ENCODE measurements around the gene ALPK3.

The ALPK3 gene

GRCh38 chr15:84785053-84785452, 32.1 kb upstream of the ALPK3 start:
- no peak for DNase-seq (ENCODE audit: extremely low spot score)
- TF ChIP-seq ARNT (IDR thresholded peaks at IDR 0.05) (no peak), FOXA1 (IDR thresholded peaks at IDR 0.05) (no peak), SUZ12 (IDR thresholded peaks at IDR 0.05) (no peak), SP1 (IDR thresholded peaks at IDR 0.05) (no peak), LEF1 (IDR thresholded peaks at IDR 0.05; ENCODE audit: borderline replicate concordance) (no peak)
- POLR2A ChIA-PET: interaction anchor here (1.2 kb wide), 1 partner anchor 69 kb away, joined by 4 read pairs; the partner anchor contains the start of gene SEC11A
- CTCF ChIA-PET: no interaction called here

GRCh38 chr15:84788500-84788899, 28.7 kb upstream of the ALPK3 start:
- POLR2A ChIA-PET: no interaction called here
- TF ChIP-seq L3MBTL2 (conservative IDR thresholded peaks at IDR 0.05) (no peak), SUZ12 (IDR thresholded peaks at IDR 0.05) (no peak)
- DNase-seq (ENCODE audit: extremely low spot score): no peak
- CTCF ChIA-PET: no interaction called here

GRCh38 chr15:84789762-84790161, 27.4 kb upstream of the ALPK3 start:
- CTCF ChIA-PET: no interaction called here
- POLR2A ChIA-PET: no interaction called here
- no peak for TF ChIP-seq NFRKB (IDR thresholded peaks at IDR 0.05)
- TF ChIP-seq SP1 (IDR thresholded peaks at IDR 0.05): no peak
- no peak for TF ChIP-seq ELF4 (IDR thresholded peaks at IDR 0.05)
- TF ChIP-seq LEF1 (IDR thresholded peaks at IDR 0.05; ENCODE audit: borderline replicate concordance): no peak
- DNase-seq (ENCODE audit: extremely low spot score): no peak

- ChIA-PET CTCF (no interaction called here), POLR2A (no interaction called here)
- DNase-seq (ENCODE audit: extremely low spot score): no peak
- TF ChIP-seq TARDBP (IDR thresholded peaks at IDR 0.05): no peak
- TF ChIP-seq SUZ12 (IDR thresholded peaks at IDR 0.05): no peak
- TF ChIP-seq HDGF (IDR thresholded peaks at IDR 0.05; ENCODE audit: borderline replicate concordance): no peak
- TF ChIP-seq L3MBTL2 (conservative IDR thresholded peaks at IDR 0.05): no peak
- TF ChIP-seq ARNT (IDR thresholded peaks at IDR 0.05): no peak
Observed at GRCh38 chr15:84790676-84791075, 26.5 kb upstream of the ALPK3 start.

- ChIA-PET CTCF (interaction anchor here (0.6 kb wide), 1 partner anchor 137 kb away, joined by 3 read pairs; no protein-coding TSS in a partner anchor), POLR2A (no interaction called here)
- TF ChIP-seq CTBP1 (IDR thresholded peaks at IDR 0.05; ENCODE audit: borderline replicate concordance): no peak
- TF ChIP-seq SP1 (IDR thresholded peaks at IDR 0.05): no peak
- no peak for TF ChIP-seq BHLHE40 (IDR thresholded peaks at IDR 0.05; ENCODE audit: borderline replicate concordance)
- no peak for TF ChIP-seq LEF1 (IDR thresholded peaks at IDR 0.05; ENCODE audit: borderline replicate concordance)
- no peak for TF ChIP-seq FOXK2 (IDR thresholded peaks at IDR 0.05)
- TF ChIP-seq NFRKB (IDR thresholded peaks at IDR 0.05): no peak
- TF ChIP-seq HDGF (IDR thresholded peaks at IDR 0.05; ENCODE audit: borderline replicate concordance): no peak
- no peak for TF ChIP-seq PKNOX1 (IDR thresholded peaks at IDR 0.05)
- TF ChIP-seq SUZ12 (IDR thresholded peaks at IDR 0.05): no peak
- TF ChIP-seq FOXM1 (IDR thresholded peaks at IDR 0.05; ENCODE audit: borderline replicate concordance): no peak
- TF ChIP-seq ARNT (IDR thresholded peaks at IDR 0.05): no peak
- TF ChIP-seq TARDBP (IDR thresholded peaks at IDR 0.05): no peak
- no peak for TF ChIP-seq L3MBTL2 (conservative IDR thresholded peaks at IDR 0.05)
- DNase-seq (ENCODE audit: extremely low spot score): no peak
Observed at GRCh38 chr15:84791763-84792162, 25.4 kb upstream of the ALPK3 start.

GRCh38 chr15:84793431-84794161, 23.6 kb upstream of the ALPK3 start:
- ChIA-PET POLR2A (interaction anchor here (0.7 kb wide), 1 partner anchor 78 kb away, joined by 3 read pairs; no protein-coding TSS in a partner anchor), CTCF (no interaction called here)
- no peak for DNase-seq (ENCODE audit: extremely low spot score)
- no peak for TF ChIP-seq FOXM1 (IDR thresholded peaks at IDR 0.05; ENCODE audit: borderline replicate concordance)
- TF ChIP-seq ZNF384 (IDR thresholded peaks at IDR 0.05): no peak
- no peak for TF ChIP-seq L3MBTL2 (conservative IDR thresholded peaks at IDR 0.05)
- TF ChIP-seq ELF4 (IDR thresholded peaks at IDR 0.05): no peak
- TF ChIP-seq TARDBP (IDR thresholded peaks at IDR 0.05): no peak
- no peak for TF ChIP-seq ARNT (IDR thresholded peaks at IDR 0.05)
- no peak for TF ChIP-seq FOXA1 (IDR thresholded peaks at IDR 0.05)
- no peak for TF ChIP-seq FOXK2 (IDR thresholded peaks at IDR 0.05)
- TF ChIP-seq SP1 (IDR thresholded peaks at IDR 0.05): no peak
- TF ChIP-seq LEF1 (IDR thresholded peaks at IDR 0.05; ENCODE audit: borderline replicate concordance): no peak
- TF ChIP-seq BHLHE40 (IDR thresholded peaks at IDR 0.05; ENCODE audit: borderline replicate concordance): no peak
- TF ChIP-seq PKNOX1 (IDR thresholded peaks at IDR 0.05): no peak
- no peak for TF ChIP-seq HDGF (IDR thresholded peaks at IDR 0.05; ENCODE audit: borderline replicate concordance)
- TF ChIP-seq NFRKB (IDR thresholded peaks at IDR 0.05): no peak
- TF ChIP-seq CTBP1 (IDR thresholded peaks at IDR 0.05; ENCODE audit: borderline replicate concordance): no peak
- TF ChIP-seq SUZ12 (IDR thresholded peaks at IDR 0.05): no peak

GRCh38 chr15:84794162-84794547, 23.0 kb upstream of the ALPK3 start:
- DNase-seq (ENCODE audit: extremely low spot score): no peak
- CTCF ChIA-PET: no interaction called here
- TF ChIP-seq HDGF (IDR thresholded peaks at IDR 0.05; ENCODE audit: borderline replicate concordance): no peak
- no peak for TF ChIP-seq FOXM1 (IDR thresholded peaks at IDR 0.05; ENCODE audit: borderline replicate concordance)
- no peak for TF ChIP-seq CTBP1 (IDR thresholded peaks at IDR 0.05; ENCODE audit: borderline replicate concordance)
- no peak for TF ChIP-seq ZNF384 (IDR thresholded peaks at IDR 0.05)
- TF ChIP-seq L3MBTL2 (conservative IDR thresholded peaks at IDR 0.05): no peak
- TF ChIP-seq ELF4 (IDR thresholded peaks at IDR 0.05): no peak
- no peak for TF ChIP-seq BHLHE40 (IDR thresholded peaks at IDR 0.05; ENCODE audit: borderline replicate concordance)
- no peak for TF ChIP-seq FOXK2 (IDR thresholded peaks at IDR 0.05)
- no peak for TF ChIP-seq TARDBP (IDR thresholded peaks at IDR 0.05)
- no peak for TF ChIP-seq ARNT (IDR thresholded peaks at IDR 0.05)
- no peak for TF ChIP-seq FOXA1 (IDR thresholded peaks at IDR 0.05)
- no peak for TF ChIP-seq SUZ12 (IDR thresholded peaks at IDR 0.05)
- no peak for TF ChIP-seq PKNOX1 (IDR thresholded peaks at IDR 0.05)
- TF ChIP-seq LEF1 (IDR thresholded peaks at IDR 0.05; ENCODE audit: borderline replicate concordance): no peak
- no peak for TF ChIP-seq NFRKB (IDR thresholded peaks at IDR 0.05)
- TF ChIP-seq SP1 (IDR thresholded peaks at IDR 0.05): no peak
- POLR2A ChIA-PET: interaction anchor here (0.7 kb wide), 1 partner anchor 79 kb away, joined by 3 read pairs; no protein-coding TSS in a partner anchor
